Measurements from ENCODE around the gene NEURL3.

DNA sequence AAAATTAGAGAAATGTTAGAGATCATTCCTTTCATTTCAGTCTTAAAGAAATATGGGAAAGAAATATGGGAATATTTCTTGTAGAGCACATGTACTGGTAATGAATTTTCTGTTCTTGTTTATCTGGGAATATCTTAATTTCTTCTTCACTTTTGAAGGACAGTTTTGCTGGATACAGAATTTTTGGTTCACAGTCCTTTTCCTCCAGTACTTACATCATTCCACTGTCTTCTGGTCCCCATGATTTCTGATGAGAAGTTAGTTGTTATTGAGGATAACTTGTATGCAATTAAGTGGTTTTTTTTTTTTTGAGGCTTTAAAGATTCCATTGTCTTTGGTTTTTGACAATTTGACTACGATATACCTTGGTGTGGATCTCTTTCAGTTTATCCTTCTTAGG is 11.0 kb downstream of the NEURL3 start:
- TF ChIP-seq SIN3A (IDR thresholded peaks at IDR 0.05; ENCODE audit: borderline replicate concordance, insufficient read depth, low read length) (no peak), TAF1 (IDR thresholded peaks at IDR 0.05; ENCODE audit: borderline replicate concordance, insufficient read depth, low read length) (no peak), POLR2AphosphoS5 (IDR thresholded peaks at IDR 0.05; ENCODE audit: low read depth, low read length) (no peak), FOXP2 (optimal IDR thresholded peaks at IDR 0.05; ENCODE audit: borderline replicate concordance, extremely low read depth, extremely low read length, insufficient read depth) (no peak)

Data from PFSK-1 (cell line).